GM23338 (cell line): ENCODE data around the gene INHA.

Experiments used
- CTCF ChIP-seq, 2 experiments: fragments of 200-600 bp in 1 of 2; sonication (generic) in 1 of 2; conservative IDR thresholded peaks; 2 replicates each; pipeline versions ENCODE4 v1.5.1 to v1.6.1; 2016 to 2017; ENCODE audit warnings: antibody characterized with exemption in 2 of 2, low read depth in 2 of 2, mild to moderate bottlenecking in 2 of 2, moderate library complexity in 1 of 2
- REST ChIP-seq: IDR thresholded peaks from one replicate; pipeline ENCODE4 v1.6.1; 2018; ENCODE audit warnings: antibody characterized with exemption; ENCODE audit not compliant: unreplicated experiment
- STAT1 ChIP-seq: IDR thresholded peaks from one replicate; pipeline ENCODE4 v1.6.1; 2016; ENCODE audit warnings: antibody characterized with exemption; ENCODE audit not compliant: unreplicated experiment

GRCh38 chr2:219567791-219568361 is 4.2 kb upstream of the INHA start:
- TF ChIP-seq CTCF (conservative IDR thresholded peaks at IDR 0.05; ENCODE audit: low read depth in 2 of 2) (no peak), REST (no peak), STAT1 (no peak)
